Measurements from ENCODE around the gene DNAJB7. TPM values are rescaled to one million over a fixed set of nuclear protein-coding genes. Genes with fewer than 3 reads are reported as not detected.

Gene DNAJB7
- total RNA-seq, 1 experiment from 2014 or later: not detected

DNA sequence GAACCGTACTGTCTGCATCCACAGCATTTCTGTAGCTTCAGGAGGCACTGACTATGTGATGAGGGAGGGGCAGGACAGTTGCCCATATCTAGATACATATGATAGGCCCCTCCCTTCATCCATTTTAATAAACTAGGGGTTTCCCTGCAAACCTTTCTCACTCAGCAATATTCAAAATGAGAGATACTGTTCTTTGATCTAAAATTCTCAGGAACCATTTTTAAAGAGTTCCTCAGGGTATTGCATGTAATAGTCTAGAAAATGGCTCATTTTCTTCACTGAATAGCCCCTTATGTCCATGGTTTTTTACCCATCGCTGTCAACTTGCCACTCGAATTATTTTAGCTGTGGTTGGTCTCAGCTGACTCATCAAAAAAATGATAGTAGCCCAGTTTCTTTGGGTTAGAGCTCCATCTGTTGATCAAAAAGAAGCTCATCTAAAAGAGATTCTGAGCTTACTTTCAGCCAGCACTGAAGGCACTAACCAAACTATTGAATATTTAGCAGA, 37.0 kb upstream of the DNAJB7 start:
- TF ChIP-seq EZH2 (IDR thresholded peaks at IDR 0.05; ENCODE audit: borderline replicate concordance, low read depth, low read length, poor library complexity, severe bottlenecking) (no peak), CTCF (conservative IDR thresholded peaks at IDR 0.05; ENCODE audit: low read depth, low read length) (peak; percentile 72)
- CTCF ChIA-PET: interaction anchor here (0.5 to 1.4 kb wide), 15 partner anchors 10 to 862 kb away, joined by 3 to 21 read pairs (median 4); partner anchors contain the start of gene XPNPEP3
- POLR2A ChIA-PET (ENCODE audit: low non-redundant PET): interaction anchor here (0.6 kb wide), 1 partner anchor 139 kb away, joined by 3 read pairs; no protein-coding TSS in a partner anchor

GRCh38 chr22:40894417-40894816, 32.5 kb upstream of the DNAJB7 start:
- H3K9me3 ChIP-seq (ENCODE audit: low read depth, low read length, poor library complexity, severe bottlenecking): no peaks in the 10 kb centered on the region
- DNase-seq (ENCODE audit: low spot score): no peak
- no peak overlapping the region for H3K4me3 ChIP-seq (ENCODE audit: low read depth, low read length, poor library complexity, severe bottlenecking)
- TF ChIP-seq CTCF (conservative IDR thresholded peaks at IDR 0.05; ENCODE audit: low read depth, low read length): no peak
- no peak for TF ChIP-seq EZH2 (IDR thresholded peaks at IDR 0.05; ENCODE audit: borderline replicate concordance, low read depth, low read length, poor library complexity, severe bottlenecking)
- CTCF ChIA-PET: no interaction called here
- intact Hi-C loops (cut with micrococcal nuclease; ENCODE audit: unreplicated experiment): no loop called here
- no TSS peak for BruUV-seq (replicated peaks)
- H3K27ac ChIP-seq (ENCODE audit: low read depth, low read length, poor library complexity, severe bottlenecking): no peak overlapping the region
- POLR2A ChIA-PET (ENCODE audit: low non-redundant PET): no interaction called here
- H3K27me3 ChIP-seq (replicated peaks; ENCODE audit: insufficient read depth, low read depth, low read length, poor library complexity): no peaks in the 10 kb centered on the region
- H3K36me3 ChIP-seq (ENCODE audit: insufficient read depth, low read length, poor library complexity, severe bottlenecking): peaks cover 3% of the 10 kb centered on the region
- H3K4me1 ChIP-seq (ENCODE audit: insufficient read depth, low read length, poor library complexity, severe bottlenecking): peaks cover 5% of the 10 kb centered on the region

More for the DNA sequence above, 37.0 kb upstream of the DNAJB7 start:
- intact Hi-C loops (cut with micrococcal nuclease; ENCODE audit: unreplicated experiment): loop anchor here (1.0 to 5.0 kb wide), 3 partner anchors 216 to 462 kb away; no protein-coding TSS in a partner anchor
- Histone ChIP-seq H3K27ac (ENCODE audit: low read depth, low read length, poor library complexity, severe bottlenecking) (no peak overlapping the region), H3K9me3 (ENCODE audit: low read depth, low read length, poor library complexity, severe bottlenecking) (no peaks in the 10 kb centered on the region), H3K36me3 (ENCODE audit: insufficient read depth, low read length, poor library complexity, severe bottlenecking) (no peaks in the 10 kb centered on the region), H3K4me3 (ENCODE audit: low read depth, low read length, poor library complexity, severe bottlenecking) (no peak overlapping the region), H3K27me3 (replicated peaks; ENCODE audit: insufficient read depth, low read depth, low read length, poor library complexity) (no peaks in the 10 kb centered on the region), H3K4me1 (ENCODE audit: insufficient read depth, low read length, poor library complexity, severe bottlenecking) (peaks cover 5% of the 10 kb centered on the region)
- DNase-seq (ENCODE audit: low spot score): peak; percentile 84
- BruUV-seq (replicated peaks): no TSS peak

DNA sequence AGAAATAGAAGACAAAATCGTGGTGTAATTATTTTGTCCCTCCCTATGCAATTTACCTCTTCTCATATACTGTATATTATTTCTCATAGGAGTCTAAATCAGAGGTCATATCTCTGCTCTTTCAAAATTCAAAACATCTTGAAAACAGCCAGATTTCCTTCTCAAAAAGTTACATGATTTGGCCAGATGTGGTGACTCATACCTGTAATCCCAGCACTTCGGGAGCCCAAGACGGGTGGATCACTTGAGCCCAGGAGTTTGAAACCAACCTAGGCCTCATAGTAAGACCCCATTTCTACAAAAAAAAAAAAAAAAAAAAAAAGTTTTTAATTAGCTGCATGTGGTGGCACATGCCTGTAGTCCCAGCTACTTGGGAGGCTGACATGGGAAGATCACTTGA, 29.0 kb upstream of the DNAJB7 start:
- DNase-seq (ENCODE audit: low spot score): no peak
- Histone ChIP-seq H3K4me3 (ENCODE audit: low read depth, low read length, poor library complexity, severe bottlenecking) (no peak overlapping the region), H3K36me3 (ENCODE audit: insufficient read depth, low read length, poor library complexity, severe bottlenecking) (peaks cover 29% of the 10 kb centered on the region), H3K9me3 (ENCODE audit: low read depth, low read length, poor library complexity, severe bottlenecking) (no peaks in the 10 kb centered on the region), H3K27ac (ENCODE audit: low read depth, low read length, poor library complexity, severe bottlenecking) (no peak overlapping the region), H3K4me1 (ENCODE audit: insufficient read depth, low read length, poor library complexity, severe bottlenecking) (no peaks in the 10 kb centered on the region), H3K27me3 (replicated peaks; ENCODE audit: insufficient read depth, low read depth, low read length, poor library complexity) (no peaks in the 10 kb centered on the region)
- ChIA-PET CTCF (no interaction called here), POLR2A (ENCODE audit: low non-redundant PET) (no interaction called here)
- TF ChIP-seq CTCF (conservative IDR thresholded peaks at IDR 0.05; ENCODE audit: low read depth, low read length) (no peak), EZH2 (IDR thresholded peaks at IDR 0.05; ENCODE audit: borderline replicate concordance, low read depth, low read length, poor library complexity, severe bottlenecking) (no peak)
- intact Hi-C loops (cut with micrococcal nuclease; ENCODE audit: unreplicated experiment): no loop called here
- BruUV-seq (replicated peaks): no TSS peak
